Pancreas (tissue), 10 donors: ENCODE measurements around the gene CASZ1. TPM values are rescaled to one million over a fixed set of nuclear protein-coding genes. Genes with fewer than 3 reads are reported as not detected.

ENCODE experiments used
- ATAC-seq, 4 donors: fragments of 200-7000 bp; cut with Tn5 transposase; one replicate each; pipeline versions ENCODE4 v1.8.0 to v1.9.1; 2020; ENCODE audit warnings: mild to moderate bottlenecking in 4 of 4, moderate library complexity in 4 of 4
- DNase-seq, 6 donors: peaks; one replicate each; pipeline ENCODE4 v3.0.0-alpha.2; 2020
- FAIRE-seq: peaks from 2 replicates; lab custom pipeline; 2012; peaks lifted over from hg19 to GRCh38; lab: Jason Lieb, UNC
- H3K27ac ChIP-seq, 4 donors: fragments of 200-600 bp; sonication (generic); 1 replicate in 3 of 4; 2 replicates in 1 of 4; pipeline versions ENCODE4 v1.5.0 to v1.8.0; 2020
- H3K27me3 ChIP-seq, 4 donors: fragments of 200-600 bp; one replicate each; pipeline ENCODE4 v1.8.0; 2021
- H3K36me3 ChIP-seq, 3 donors: fragments of 200-600 bp; sonication (generic) in 1 of 3; one replicate each; pipeline versions ENCODE4 v1.5.0 to v1.8.0; 2020 to 2021
- H3K4me1 ChIP-seq, 3 donors: fragments of 200-600 bp; one replicate each; pipeline ENCODE4 v1.8.0; 2021
- H3K4me3 ChIP-seq, 4 donors: fragments of 200-600 bp; sonication (generic) in 2 of 4; one replicate each; pipeline versions ENCODE4 v1.5.0 to v1.8.0; 2020 to 2021
- H3K9me3 ChIP-seq, 4 donors: fragments of 200-600 bp; one replicate each; pipeline ENCODE4 v1.8.0; 2021
- WGBS, 2 donors: extraction: QIAGEN DNeasy Blood & Tissue Kit; methylation state at CpG; one replicate each; pipeline ENCODE4 v1.1.7; 2013; 5-methylcytosine and 5-hydroxymethylcytosine counted together
- intact Hi-C, 3 donors: fragments of 100-400 bp; cut with DNase I; formaldehyde crosslinking; loops; one replicate each; pipeline versions ENCODE4 v1.11.1 to v1.14.2; 2022
- polyA plus RNA-seq, 2 donors: library from polyadenylated mRNA; stranded (reverse); fragments of 200-250 nt; gene quantifications; one replicate each; pipeline ENCODE4 v1.2.3, GENCODE V29; 2013
- total RNA-seq, 6 donors: library from RNA; stranded (reverse); fragmentation: NEBNext Ultra II Directional in 4 of 6; extraction: Animal tissue kit (Norgen Biotek cat#: 25700) in 4 of 6; gene quantifications; one replicate each; pipeline versions ENCODE4 v1.2.1 to v1.2.4, GENCODE V29; 2021 to 2023
- TF ChIP-seq, protein P1 (sequence below), 4 donors: fragments of 200-600 bp; sonication (generic) in 3 of 4; IDR thresholded peaks; one replicate each; pipeline versions ENCODE4 v1.5.0 to v1.8.0; 2021; ENCODE audit warnings: antibody characterized with exemption in 4 of 4
- donor health status: healthy with polysubstance abuse.
- donor health status: DM: no; HTN: no; CAD: no; lungs with moderate emphysema.
- donor health status: DM: no; HTN: no; CAD: no.
- donor health status: control.
- donor health status: control.
- donor health status: Bipolar disorder and iron deficiency.
- donor health status: DM: yes; HTN: yes; CAD: no.
- donor health status: DM: no; HTN: no; CAD: no.
- donor health status: DM: no; HTN: no; CAD: no.
- donor health status: DM: yes; HTN: yes; CAD: no.

Gene CASZ1
- total and polyA plus RNA-seq, 8 donors = 6.7 to 18.9 (median 13.8) TPM

DNA sequence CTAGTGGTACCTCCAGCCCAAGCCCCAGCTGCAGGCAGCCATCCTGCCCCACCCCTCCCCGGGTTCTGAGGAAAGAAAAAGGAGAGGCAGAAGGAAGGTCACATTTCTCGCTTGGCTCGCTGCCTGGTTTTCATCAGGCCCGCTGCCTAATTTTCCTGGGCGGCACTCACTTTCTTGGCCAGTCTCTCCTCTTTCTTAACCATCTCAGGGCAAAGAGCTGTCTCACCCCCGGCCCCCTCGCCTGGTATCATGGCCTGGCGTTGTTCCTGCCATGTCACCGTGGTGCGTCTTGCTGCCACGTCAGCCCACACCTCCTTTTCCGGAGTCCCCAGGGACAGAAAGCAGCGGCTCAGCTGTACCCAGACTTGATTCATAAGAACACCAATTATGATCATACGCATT, 26.6 kb upstream of the CASZ1 start:
- DNase-seq (no peak), ATAC-seq (no peak), FAIRE-seq (no peak)
- WGBS, 2 donors = 79 to 85% methylated on average over 13 to 14 of the region's 14 CpGs
- H3K4me3 ChIP-seq = no peak overlapping the region
- no peaks in the 10 kb centered on the region for H3K4me1 ChIP-seq
- TF ChIP-seq, protein P1, sequence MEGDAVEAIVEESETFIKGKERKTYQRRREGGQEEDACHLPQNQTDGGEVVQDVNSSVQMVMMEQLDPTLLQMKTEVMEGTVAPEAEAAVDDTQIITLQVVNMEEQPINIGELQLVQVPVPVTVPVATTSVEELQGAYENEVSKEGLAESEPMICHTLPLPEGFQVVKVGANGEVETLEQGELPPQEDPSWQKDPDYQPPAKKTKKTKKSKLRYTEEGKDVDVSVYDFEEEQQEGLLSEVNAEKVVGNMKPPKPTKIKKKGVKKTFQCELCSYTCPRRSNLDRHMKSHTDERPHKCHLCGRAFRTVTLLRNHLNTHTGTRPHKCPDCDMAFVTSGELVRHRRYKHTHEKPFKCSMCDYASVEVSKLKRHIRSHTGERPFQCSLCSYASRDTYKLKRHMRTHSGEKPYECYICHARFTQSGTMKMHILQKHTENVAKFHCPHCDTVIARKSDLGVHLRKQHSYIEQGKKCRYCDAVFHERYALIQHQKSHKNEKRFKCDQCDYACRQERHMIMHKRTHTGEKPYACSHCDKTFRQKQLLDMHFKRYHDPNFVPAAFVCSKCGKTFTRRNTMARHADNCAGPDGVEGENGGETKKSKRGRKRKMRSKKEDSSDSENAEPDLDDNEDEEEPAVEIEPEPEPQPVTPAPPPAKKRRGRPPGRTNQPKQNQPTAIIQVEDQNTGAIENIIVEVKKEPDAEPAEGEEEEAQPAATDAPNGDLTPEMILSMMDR (IDR thresholded peaks at IDR 0.05) = no peak
- no peaks in the 10 kb centered on the region for H3K9me3 ChIP-seq
- intact Hi-C loops = no loop called here
- no peaks in the 10 kb centered on the region for H3K36me3 ChIP-seq
- H3K27me3 ChIP-seq = no peaks in the 10 kb centered on the region
- no peak overlapping the region for H3K27ac ChIP-seq

DNA sequence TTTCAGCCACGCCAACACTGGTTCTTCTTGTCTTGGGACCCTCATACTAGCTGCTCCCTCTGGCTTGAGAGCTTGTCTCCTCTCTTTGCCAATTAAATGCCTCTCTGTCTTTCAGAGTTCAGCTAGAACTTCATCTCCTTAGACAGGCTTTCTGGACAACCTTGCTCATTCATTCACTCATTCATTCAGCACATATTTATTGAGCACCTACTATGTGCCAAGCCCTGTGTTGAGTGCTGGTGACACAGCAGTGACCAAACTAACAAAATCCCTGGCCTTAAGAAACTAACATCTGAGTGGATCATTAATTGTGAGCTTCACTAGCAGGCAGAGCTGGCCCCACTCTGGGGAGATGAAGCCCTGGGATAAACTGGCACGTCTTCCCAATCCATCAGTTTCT, 24.9 kb upstream of the CASZ1 start:
- FAIRE-seq = no peak
- Histone ChIP-seq H3K36me3 (no peaks in the 10 kb centered on the region), H3K4me3 (no peak overlapping the region), H3K27me3 (no peaks in the 10 kb centered on the region), H3K27ac (no peak overlapping the region), H3K9me3 (no peaks in the 10 kb centered on the region), H3K4me1 (peaks cover 0 to 2% (median 0%) of the 10 kb centered on the region in 3 donors)
- WGBS, 2 donors = 89 to 92% methylated on average over 2 of the region's 2 CpGs
- DNase-seq = no peak
- intact Hi-C loops = no loop called here
- TF ChIP-seq, protein P1 (IDR thresholded peaks at IDR 0.05) = no peak
- ATAC-seq = no peak

DNA sequence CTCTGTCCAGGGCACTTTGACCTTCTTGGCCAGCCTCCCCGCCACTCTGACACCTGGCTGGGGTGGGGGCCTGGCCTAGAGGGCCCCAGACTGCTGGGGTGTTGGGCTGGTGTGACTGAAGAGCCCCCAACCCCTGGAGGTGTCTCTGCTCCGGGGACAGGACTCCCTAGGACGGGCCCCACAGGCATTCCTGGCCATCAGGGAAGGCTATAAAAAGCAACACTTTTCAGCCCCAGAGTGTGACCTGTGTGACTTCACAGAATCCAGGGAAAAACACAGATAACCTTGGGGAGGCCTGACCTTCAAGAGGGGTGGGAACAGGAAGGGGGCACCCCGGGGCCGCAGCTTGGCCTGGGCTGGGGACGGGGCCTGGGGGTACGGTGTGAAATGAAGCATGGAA, 24.0 kb upstream of the CASZ1 start:
- TF ChIP-seq, protein P1 (IDR thresholded peaks at IDR 0.05) = no peak
- intact Hi-C loops = no loop called here
- H3K4me3 ChIP-seq = no peak overlapping the region
- H3K27ac ChIP-seq = no peak overlapping the region
- no peaks in the 10 kb centered on the region for H3K36me3 ChIP-seq
- ATAC-seq (no peak), FAIRE-seq (no peak), DNase-seq (peak in 1 of 6 donors; percentile 13)
- 77 to 81% methylated on average over 7 of the region's 7 CpGs for WGBS, 2 donors
- H3K27me3 ChIP-seq = no peaks in the 10 kb centered on the region
- H3K4me1 ChIP-seq = peaks cover 0 to 11% (median 0%) of the 10 kb centered on the region in 3 donors
- no peaks in the 10 kb centered on the region for H3K9me3 ChIP-seq

DNA sequence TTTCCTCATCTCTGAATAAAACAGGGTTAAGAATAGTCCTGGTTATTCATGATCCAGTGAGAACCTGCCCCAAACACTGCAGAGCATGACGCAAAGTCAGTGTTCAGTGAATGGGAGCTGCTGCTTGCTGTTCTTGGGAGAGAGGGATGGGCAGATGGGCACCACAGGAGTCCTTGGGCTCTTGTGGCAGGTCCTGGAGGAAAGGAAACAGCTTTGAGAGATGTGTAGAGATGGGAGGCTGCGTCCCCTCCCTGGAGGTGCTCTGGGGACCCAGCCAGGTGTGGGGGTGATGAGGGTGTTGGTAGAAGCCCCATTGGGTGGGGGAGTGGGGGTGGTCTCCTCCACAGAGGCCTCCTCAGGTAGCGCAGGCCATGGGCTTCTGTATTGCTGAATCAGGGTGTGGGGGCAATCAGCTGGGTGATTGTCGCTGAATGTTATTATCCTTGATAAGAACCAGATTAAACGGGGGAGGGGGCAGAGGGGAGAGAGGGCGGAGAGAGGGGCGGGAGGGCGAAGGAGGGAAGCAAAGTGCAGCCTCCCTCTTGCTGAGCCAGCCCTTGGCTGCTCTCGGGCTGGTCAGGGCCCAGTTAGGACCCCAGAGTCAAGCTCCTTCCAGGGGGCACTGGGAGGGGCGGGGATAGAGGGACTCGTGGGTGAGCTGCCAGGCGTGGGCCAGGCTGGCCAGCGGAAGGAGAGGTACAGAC, 22.9 kb upstream of the CASZ1 start:
- no peaks in the 10 kb centered on the region for H3K9me3 ChIP-seq
- peaks cover 4 to 20% (median 6%) of the 10 kb centered on the region in 3 donors for H3K4me1 ChIP-seq
- FAIRE-seq (no peak), DNase-seq (no peak), ATAC-seq (no peak)
- H3K27ac ChIP-seq = no peak overlapping the region
- intact Hi-C loops = no loop called here
- 91% methylated on average over 13 of the region's 13 CpGs for WGBS, 2 donors
- H3K4me3 ChIP-seq = no peak overlapping the region
- TF ChIP-seq, protein P1 (IDR thresholded peaks at IDR 0.05) = no peak
- H3K36me3 ChIP-seq = no peaks in the 10 kb centered on the region
- H3K27me3 ChIP-seq = no peaks in the 10 kb centered on the region
